Measurements from ENCODE around the gene MFRP.

Gene MFRP

DNA sequence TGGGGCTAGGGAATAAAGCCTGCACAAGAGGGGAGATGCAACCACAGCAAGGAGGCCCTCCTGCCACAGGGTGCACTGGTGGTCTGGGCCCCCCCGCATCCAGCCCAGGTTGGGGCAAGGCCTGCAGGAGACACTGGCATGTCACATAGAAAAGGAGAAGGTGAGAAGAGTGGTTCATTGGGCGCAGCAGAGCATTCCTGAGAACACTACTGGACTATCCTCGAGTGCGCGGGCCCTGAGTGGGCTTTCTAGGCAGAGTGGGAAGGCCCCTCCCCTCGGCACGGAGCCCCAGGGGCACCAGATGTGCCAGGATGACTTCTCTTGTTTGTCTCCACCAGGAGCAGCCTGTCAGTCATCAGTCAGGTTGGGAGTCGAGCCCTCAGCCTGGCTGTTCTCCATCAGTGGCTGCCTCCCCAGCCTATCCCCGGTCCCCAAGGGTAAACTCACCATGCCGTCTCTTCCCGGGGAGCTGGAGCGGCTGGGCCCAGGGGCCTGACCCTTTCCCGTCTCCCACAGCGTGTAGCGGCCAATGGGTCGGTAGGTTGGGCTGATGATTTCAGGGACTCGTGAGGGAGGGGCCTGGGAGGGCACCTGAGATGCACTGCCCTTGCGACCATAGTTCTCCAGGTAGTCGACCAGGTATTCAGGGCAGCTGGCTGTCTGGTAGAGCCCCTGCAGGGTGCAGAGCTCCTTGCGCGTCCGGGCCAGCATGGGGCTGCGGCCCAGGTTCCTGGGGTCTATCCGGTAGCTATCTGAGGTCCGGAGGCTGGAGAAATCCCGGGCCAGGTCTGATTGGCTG is 26.0 kb upstream of the MFRP start:
- DNase-seq, result no peak

DNA sequence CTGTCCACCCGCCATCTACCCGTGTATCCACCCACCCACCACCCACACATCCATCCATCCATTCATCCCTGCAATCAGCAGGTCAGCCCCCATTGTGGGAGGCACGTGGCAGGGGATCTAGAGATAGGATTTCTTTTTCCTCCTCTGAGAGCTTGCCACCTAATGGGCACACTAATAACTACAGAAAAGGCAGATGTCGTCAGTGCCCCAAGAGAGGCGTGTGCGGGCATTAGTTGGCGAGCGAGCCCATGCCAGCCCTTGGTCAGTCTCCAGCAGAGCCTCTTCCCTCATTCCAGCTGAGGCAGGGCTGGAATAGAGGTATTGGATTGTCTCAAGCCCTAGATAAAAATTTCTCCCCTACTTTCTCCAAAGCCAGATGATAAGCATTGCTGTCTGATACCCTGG is 25.3 kb upstream of the MFRP start:
- peak; percentile 93 for DNase-seq

DNA sequence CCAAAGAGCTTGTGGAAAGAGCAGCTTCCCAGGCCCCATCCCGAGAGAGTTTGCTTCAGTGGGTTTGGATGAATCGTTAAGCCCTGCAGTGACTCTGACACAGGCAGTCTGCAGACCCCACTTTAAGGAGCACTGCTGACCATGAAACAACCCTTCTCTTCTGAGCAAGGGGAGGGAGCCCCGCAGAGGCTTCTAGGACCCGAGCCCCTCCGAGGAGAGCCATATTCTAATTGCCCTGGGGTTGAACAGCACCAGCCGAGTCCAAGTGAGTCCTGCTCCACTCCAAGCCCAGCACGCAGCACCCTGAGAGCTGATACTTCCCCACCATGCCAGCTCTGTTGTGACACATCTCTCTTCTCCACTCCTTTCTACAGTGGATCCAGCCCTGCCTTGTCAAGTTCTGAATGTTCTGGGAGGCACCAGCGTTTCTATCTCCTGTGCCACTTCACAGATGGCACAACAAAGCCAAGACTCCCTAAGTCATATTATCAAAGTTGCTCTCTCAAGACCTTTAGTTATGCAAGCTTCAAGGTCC is 24.6 kb upstream of the MFRP start:
- no peak for DNase-seq

DNA sequence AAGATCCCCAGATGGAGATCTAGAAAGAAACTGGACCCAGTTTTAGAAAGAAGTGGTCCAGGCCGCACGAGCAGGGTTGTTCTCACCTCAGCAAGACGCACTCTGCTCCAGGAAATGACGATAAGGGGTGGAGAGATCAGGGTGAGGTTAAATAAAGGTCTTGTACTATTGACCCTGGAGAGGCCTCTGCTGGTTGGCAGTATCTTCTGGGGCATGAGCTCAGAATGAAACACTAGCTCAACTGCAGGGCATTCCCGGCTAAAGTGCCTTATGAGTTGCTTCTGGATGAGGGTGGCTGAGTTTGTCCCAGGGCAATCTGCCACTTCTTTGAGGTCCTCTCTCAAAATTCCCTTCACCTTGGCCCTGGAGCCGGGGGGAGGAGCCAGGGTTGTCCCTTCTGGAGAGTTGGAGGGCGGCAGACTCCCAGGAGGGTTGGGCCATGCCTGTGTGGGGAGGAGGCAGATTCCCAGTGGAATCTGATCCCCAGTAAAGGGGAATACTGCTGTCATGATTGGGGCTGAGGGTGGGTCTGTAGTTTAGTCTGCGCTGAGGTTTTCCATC is 24.1 kb upstream of the MFRP start:
- DNase-seq, result no peak

DNA sequence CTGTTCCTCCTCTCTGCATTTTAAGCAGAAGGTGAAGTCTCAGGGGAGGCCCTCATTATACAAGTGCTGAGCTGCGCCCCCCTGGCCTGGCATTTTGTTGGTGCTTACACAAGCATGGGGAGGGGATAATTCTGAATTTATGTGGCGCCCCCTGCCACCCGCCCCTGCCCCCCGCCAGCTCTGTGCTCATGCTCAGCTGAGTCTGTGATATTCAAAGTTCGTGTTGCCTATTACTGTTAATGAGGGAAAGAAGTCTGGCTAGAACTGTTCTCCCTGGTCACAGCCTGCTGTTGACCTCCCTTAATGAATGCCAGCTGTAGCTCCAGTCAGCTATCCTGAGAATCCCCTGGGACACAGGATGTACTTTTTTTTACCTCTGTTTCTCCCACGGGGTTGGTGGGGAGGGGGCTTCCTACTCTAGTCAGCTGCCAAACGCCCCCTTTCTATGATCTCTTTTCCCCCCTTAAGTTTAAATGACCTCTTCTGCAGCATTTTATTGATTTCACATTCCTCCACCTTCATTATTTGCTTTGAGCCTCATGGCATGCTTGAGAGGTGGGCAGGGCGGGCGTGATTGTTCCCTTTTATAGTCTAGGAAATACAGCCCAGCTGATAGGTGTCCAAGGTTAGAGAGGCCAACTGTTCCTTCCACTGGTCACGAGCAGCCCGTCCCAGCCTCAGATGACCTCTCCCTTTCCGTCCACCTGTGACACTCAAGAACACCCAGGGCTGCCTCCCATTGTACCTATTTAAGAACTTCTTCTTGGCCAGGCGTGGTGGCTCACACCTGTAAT is 22.8 kb upstream of the MFRP start:
- DNase-seq, result peak; percentile 91

DNA sequence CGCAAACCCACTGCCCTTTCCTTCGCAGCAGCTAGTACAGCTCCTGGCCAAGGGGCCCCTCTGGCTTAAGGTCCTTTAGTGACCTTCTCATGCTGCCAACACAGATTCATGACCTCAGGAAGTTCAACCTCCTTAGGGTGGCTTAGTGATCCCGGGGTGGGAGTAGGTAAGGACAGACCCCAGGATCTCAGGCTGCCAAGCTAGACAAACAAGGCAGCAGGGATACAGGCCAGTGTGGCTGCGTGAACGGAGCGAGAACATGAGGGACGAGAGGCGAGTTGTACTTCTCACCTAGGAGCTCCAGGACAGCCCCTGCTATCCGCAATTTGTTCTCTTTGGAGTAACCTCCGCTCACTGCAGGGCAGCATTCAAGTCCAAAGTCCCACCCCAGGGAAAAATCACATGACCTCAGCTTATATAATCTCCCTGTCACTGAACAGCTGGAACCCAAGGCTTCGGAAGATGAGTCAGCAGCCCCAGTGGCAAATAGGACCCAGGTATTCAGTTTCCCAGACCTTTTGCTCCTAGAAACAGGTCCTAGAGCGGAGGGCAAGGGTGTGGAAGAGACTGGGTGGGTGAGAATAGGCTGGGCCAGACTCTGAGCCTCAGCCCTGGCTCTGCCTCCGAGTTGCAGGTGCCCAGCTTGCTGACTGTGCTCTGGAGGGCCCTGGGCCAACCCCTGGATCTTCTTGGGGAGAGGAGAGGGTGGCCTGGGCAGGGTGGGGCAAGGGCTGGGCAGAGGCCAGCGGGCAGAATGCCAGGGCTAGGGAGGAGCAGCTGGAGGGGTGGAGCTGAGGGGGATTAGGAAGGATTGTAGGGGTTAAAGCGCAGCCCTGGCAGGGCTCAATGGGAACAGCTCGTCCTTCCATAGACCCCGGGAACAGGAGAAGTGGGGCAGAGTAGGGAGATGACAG is 21.9 kb upstream of the MFRP start:
- peak; percentile 93 for DNase-seq

DNA sequence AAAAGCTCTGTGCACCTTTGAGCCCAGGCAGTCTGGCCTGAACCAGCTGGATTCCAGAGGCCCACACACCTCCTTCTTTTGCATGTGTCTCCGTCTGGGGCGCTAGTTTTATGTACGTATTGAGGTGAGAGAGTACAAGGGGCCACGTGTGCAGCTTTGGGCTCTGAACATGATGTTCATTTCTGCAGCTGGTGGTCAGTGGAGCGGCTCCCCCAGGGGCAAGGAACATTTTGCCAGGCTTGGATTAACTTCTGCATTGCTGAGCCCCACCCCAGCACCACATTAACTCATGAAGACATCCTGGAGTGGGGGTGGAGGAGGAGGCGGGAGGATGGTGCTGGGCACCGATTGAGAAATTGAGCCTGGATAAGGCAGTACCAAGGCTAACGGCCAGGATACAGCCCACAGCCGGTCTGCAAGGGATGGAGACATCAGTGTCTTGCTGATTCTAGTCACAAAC is 21.2 kb upstream of the MFRP start:
- no peak for DNase-seq

DNA sequence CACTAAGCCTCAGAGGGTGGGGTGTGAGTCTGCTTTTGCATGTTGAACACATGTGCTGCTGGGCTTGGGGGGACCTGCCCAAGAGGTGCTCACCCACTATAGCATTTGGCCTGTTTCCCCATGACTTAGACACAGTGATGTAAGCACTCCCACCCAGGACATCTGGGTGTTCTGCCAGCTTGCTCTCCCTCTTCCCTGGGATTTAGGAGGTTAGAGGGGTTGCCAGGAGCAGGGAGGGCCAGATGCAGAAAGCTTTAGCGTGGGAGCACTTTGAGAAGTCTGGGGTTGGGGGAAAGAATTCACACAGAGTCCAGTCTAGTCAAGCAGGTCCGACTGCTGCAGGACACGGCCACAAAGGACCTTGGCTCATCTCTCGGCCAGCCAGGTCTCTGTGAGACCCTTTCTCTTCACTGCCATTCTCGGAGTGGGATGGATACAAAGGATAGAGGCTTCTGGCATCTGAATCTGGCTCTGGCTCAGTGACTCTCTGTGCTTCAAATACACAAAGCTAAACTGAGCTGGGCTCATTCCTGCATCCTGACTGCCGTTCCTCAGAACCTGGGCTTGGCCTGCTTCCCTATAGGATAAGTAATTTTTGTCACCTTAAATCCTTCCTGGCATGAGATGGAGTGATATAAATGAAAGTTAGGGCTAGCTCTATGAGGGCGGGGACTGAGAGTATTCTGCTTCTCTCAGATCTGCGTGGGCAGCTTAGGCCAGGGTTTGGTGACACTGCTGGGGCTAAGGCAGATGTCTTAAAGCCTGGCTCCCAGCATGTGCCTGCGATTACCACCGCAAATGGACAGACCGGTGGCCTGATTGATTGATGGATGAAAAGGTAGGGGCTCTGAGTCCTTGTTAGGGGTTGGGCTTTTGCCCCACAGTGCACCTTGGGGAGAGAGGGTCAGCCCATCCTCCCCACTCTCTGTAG is 20.4 kb upstream of the MFRP start:
- DNase-seq, result no peak

DNA sequence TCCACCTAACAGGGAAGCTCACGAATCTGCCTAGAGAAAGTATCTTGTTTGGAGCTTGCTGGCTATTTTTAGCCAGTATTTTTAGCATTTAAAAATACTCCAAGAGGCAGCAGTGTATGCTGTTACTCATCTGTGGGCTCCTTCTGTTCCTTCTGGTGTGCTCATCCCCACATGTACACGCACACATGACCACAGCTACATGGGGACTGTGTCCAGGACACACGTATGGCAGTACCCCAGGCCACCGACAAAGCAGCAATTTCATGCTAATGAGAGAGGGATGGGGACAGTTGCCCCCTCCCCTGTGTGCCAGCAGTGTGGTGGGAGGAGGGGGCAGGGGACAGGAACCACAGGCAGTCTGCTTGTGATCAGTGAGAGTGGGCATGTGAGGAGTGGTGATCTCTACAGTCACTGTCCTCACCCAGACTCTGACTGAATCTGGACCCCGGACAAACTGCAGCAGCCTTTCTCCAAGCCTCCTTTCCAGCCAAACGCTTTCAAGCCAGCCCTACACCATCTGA is 18.6 kb upstream of the MFRP start:
- DNase-seq, result no peak

DNA sequence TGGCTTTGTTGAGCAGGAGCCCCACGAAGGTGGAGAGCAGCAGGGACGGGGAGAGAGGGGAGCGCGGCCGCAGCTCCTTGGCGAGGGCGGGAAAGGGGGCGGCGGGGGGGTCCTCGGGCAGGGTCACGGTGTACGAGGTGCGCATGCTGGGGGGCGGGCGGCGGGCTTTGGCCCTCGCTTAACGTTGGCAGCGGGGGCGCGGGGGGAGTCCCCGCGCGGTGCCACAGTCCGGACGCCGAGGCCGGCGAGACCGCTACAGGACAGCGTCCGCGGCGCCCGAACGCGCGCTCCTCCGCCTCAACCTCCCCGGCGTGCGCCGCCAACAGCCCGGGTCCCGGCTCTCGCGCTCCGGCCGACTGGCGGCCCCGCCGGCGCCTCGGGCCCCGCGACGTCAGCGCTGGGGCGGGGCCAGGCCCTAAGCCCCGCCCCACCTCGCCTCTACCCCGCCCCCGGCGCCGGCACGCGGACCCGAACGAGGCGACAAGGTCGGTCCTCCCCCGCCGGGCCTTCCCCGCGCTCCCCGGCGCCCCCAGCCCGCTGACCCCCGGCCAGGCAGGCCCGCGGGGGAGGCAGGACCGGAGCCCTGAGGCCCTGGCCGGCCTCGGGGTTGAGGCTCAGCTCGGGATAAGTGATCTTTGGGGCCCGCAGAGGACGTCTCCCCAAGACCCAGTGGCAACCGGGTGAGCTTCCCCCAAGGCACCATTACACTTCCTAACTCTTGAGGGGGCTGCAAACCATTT is 17.5 kb upstream of the MFRP start:
- peak; percentile 77 for DNase-seq

DNA sequence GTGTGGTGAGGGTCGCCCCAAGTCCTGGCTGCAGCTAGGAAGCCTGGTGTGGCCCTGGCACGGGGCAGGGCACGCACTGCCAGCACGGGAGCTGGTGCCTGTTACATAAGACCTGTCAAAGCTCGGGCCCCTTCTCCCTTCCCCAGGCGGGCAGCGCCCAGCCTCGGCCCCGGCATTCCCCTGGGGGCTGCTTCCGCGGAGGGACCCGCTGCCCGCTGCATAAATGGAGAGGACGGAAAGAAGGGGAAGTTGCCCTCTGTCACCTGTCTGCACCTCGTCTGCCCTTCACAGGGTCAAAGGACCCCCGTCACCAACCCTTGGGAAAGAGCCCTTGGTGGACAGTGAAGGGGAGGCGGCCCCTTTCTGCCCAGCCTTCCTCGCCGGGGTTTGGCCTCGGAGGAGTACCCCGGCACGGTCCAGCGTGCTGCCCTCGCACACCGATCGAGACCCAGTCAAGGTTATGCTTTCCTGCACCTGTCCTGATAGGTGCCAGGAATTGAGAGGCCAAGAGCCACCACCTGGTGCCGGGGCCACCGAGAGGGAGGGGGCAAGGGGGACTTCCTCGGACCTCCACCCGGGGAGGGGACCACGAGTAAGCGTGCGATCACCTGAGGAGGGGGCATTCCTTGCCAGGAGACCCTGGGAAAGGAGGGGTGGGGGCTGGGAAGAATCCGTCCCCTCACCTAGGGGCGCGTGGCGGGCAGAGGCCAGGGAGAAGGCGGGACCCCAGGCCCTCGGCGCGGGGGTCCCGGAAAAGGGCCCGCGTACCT is 16.8 kb upstream of the MFRP start:
- no peak for DNase-seq

DNA sequence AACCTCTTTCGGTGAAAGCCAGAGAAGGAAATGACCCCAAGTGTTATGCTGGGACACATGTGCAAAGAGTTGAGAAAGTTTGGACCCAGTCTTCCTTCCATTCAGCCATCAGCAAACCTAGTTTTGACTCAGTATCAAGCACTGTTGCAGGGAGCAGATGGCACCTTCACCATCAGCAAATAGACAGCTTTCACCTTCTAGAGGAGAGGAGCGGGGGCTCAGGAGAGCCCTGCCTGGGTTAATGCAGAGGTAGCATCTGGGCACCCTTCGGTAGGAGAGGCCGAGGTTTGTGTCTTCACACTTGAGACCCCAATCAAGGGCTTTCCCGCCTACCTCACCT is 16.2 kb upstream of the MFRP start:
- peak; percentile 60 for DNase-seq

DNA sequence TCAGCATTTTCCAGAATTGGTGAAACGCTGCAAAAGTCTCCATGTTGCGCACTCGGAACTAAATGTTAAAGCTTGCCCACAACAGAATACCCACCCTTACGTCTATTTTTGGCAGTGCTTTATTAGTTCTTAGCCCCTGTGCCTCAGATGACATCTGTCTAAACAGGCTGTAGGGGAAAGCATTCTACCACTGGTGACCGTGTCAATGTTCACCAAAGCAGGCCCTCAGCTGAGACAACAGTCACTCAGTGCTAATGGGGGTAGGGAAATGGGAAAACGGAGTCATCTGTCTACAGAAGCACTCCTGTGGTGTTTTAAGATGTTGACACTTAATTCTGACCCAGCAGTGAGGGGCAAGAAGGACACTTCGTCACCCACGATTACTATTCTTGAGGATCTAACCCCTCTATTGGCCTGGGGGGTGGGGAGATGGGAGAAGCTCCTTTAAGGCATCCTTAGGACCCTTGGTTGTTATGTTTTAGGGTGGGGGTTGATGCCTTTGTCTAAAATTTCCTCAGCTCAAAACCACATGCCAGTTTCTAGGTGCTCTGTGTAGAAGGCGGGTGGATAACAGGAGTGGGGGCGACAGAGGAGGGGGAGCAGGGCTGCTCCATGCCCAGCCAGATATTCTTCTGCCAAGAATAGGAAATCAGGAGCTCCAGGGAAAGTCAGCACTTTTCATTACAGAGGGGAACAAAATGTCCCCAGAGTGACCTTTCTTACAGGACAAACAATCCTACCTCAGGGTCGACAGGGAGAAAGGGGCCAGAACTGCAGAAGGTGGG is 15.6 kb upstream of the MFRP start:
- DNase-seq, result peak; percentile 32

DNA sequence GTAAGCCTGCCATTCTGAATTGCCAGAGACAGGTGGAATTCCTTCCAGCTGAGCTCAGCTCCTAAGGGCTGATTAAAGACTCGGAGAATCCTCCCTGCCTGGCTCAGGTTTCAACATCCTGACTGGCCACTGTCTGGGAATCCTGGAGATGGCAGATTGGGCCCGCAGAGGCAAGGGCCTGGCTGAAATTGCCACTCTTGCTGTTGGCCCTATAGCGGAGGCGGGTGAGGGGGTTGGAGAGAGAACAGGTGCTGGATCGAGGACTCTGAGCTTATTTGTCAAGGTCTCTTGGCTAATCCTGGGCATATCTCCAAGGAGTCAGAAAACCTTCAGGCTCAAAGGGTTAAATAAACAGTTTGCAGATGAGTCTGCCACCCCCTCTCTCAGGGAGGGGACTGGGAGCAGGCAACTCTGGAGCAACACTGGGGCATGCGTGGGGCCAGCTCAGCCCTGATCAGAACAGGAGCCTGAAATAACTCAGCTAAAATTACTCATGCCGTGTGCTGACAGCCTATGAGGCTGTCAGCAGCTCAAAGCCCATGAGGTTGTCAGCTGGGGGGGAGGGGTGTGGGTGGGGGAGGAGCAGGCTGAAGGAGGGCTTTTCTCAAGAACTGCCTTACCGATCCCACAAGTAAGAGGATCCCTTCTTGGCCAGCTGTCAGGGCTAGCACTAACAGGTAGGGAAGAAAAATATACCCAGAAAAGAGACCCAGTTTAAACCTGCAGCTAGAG is 14.7 kb upstream of the MFRP start:
- DNase-seq, result peak; percentile 91

DNA sequence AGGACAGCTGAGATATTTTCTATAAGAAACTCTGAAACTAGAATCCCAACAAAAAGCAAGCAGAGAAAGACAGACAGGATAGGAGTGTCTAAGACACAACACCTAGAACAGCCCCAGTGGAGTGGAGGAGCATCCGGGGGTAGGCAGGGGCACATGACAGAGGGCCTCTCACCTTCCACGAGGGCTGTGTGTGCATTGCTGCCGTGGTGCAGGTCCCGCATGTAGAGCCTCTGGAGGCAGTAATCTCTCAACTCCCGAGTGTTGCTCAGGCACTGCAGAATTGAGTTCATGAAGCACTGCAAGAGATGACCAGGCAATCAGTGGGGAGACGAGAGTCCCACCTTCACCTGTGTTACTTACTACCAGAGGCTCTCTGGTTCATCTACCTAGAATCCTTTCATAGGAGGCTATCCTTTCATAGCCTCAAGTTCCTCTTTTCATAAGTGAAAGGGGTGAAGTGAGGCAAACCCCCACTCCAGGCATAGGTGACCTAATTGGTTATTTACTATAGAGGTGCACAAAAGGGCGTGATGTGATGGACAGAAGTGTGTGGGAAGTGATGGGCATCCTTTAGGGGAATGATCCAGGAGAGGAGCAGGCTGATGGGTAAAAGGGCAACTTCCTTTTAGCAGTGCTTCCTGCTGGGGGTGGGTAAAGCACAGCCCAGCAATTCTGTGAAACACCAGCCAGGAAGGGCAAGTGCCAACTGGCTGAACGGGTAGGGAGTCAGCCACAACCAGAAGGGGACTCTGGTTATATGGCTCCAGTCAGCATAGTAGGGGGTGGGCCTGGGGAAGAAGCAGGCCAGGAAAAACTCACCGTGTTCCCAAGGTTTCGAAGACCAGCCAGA is 13.1 kb upstream of the MFRP start:
- no peak for DNase-seq

DNA sequence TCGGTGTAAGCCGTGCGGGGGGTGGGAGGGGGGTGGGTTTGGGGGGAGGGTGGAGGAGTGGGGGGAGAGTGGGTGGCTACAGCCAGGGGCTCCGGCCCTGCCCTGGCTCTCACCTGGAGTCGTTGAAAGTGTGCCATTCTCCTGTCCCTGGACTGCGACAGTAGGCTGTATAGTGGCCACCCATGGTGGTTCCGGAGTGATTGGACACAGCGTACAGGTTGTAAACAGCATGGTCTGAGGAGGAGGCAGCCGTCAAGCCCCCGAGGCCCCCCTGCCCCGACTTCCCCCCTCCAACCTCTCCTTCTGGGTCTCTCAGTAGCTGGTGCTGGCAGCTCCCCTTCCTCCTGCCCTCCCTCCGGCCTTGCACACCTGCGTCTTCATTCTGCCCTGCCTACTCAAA is 10.6 kb upstream of the MFRP start:
- DNase-seq, result no peak
